Endothelial cell of umbilical vein (primary cell): ENCODE data around the gene CIB4. TPM values are rescaled to one million over a fixed set of nuclear protein-coding genes. Genes with fewer than 3 reads are reported as not detected.

Source experiments
- BruUV-seq: library from RNA; stranded (reverse); fragments of 400-500 nt; replicated peaks from 2 replicates; lab custom pipeline; 2021; lab: Mats Ljungman, UMichigan
- CTCF ChIA-PET: fragments of 300-600, 350-600 bp; sonication (Branson Sonifier 250); formaldehyde crosslinking; loops from one replicate; lab custom pipeline; 2021; ENCODE audit warnings: antibody characterized with exemption, inconsistent platforms; lab: Charles Lee
- POLR2A ChIA-PET: fragments of 300-600, 350-600 bp; sonication (Branson Sonifier 250); formaldehyde crosslinking; loops from one replicate; lab custom pipeline; 2021; ENCODE audit warnings: antibody characterized with exemption, inconsistent platforms; lab: Charles Lee
- DNase-seq: peaks from one replicate; pipeline ENCODE4 v3.0.0-alpha.2; 2011; ENCODE audit warnings: low read depth, low spot score
- FAIRE-seq: peaks from 2 replicates; lab custom pipeline; 2011; peaks lifted over from hg19 to GRCh38; lab: Jason Lieb, UNC
- H2AFZ ChIP-seq: 2 replicates; pipeline ENCODE4 v1.6.0; 2012; ENCODE audit warnings: low read depth, low read length, control low read depth, inconsistent platforms
- H3K27ac ChIP-seq: 2 replicates; pipeline ENCODE4 v1.5.1; 2011; ENCODE audit warnings: low read depth, mild to moderate bottlenecking, control low read depth, low read length, moderate library complexity; ENCODE audit not compliant: insufficient read depth
- H3K27me3 ChIP-seq, 2 experiments: 2 replicates each; pipeline versions ENCODE4 v1.6.0 to v1.6.1; 2011; ENCODE audit warnings: low read length in 2 of 2, mixed read lengths in 1 of 2; ENCODE audit not compliant: control insufficient read depth in 2 of 2, insufficient read depth in 2 of 2
- H3K36me3 ChIP-seq, 2 experiments: 2 replicates in 1 of 2; 3 replicates in 1 of 2; pipeline ENCODE4 v1.5.1; 2011; ENCODE audit warnings: low read length in 2 of 2, mild to moderate bottlenecking in 1 of 2, moderate library complexity in 1 of 2; ENCODE audit not compliant: control insufficient read depth in 2 of 2, insufficient read depth in 2 of 2; ENCODE audit errors: extremely low read depth in 1 of 2
- H3K4me1 ChIP-seq: 3 replicates; pipeline ENCODE4 v1.5.1; 2011; ENCODE audit warnings: mild to moderate bottlenecking, low read length; ENCODE audit not compliant: control insufficient read depth, insufficient read depth; ENCODE audit errors: extremely low read depth
- H3K4me2 ChIP-seq: 2 replicates; pipeline ENCODE4 v1.6.1; 2011; ENCODE audit warnings: low read length, control low read depth, mixed read lengths; ENCODE audit not compliant: insufficient read depth
- H3K4me3 ChIP-seq, 3 experiments: fragments of 200-600 bp in 1 of 3; sonication (generic), shearing (Covaris generic) in 1 of 3; replicated peaks in 1 of 3; 2 replicates each; pipeline ENCODE4 v1.5.1; 2011 to 2016; ENCODE audit warnings: control low read depth in 3 of 3, low read length in 3 of 3, mild to moderate bottlenecking in 2 of 3, inconsistent platforms in 1 of 3, low read depth in 1 of 3, moderate library complexity in 1 of 3; ENCODE audit not compliant: insufficient read depth in 1 of 3
- H3K79me2 ChIP-seq: 2 replicates; pipeline ENCODE4 v1.6.0; 2012; ENCODE audit warnings: low read length, inconsistent platforms; ENCODE audit not compliant: control insufficient read depth, insufficient read depth
- H3K9ac ChIP-seq: replicated peaks from 2 replicates; pipeline ENCODE3; 2011; ENCODE audit warnings: low read length, control low read depth; ENCODE audit not compliant: insufficient read depth; ENCODE audit errors: extremely low read depth
- H3K9me1 ChIP-seq: replicated peaks from 3 replicates; pipeline ENCODE4 v1.6.0; 2011; ENCODE audit warnings: mild to moderate bottlenecking, low read length; ENCODE audit not compliant: control insufficient read depth, insufficient read depth; ENCODE audit errors: extremely low read depth
- H3K9me3 ChIP-seq: replicated peaks from 2 replicates; pipeline ENCODE4 v1.5.1; 2012; ENCODE audit warnings: low read length, inconsistent platforms; ENCODE audit not compliant: control insufficient read depth, insufficient read depth
- H4K20me1 ChIP-seq: replicated peaks from 2 replicates; pipeline ENCODE3; 2011; ENCODE audit warnings: mild to moderate bottlenecking, low read length; ENCODE audit not compliant: control insufficient read depth, insufficient read depth; ENCODE audit errors: extremely low read depth
- EZH2 ChIP-seq: IDR thresholded peaks from 2 replicates; pipeline ENCODE4 v1.6.1; 2012; ENCODE audit warnings: borderline replicate concordance, low read depth, mild to moderate bottlenecking, moderate library complexity, low read length, inconsistent platforms; ENCODE audit not compliant: severe bottlenecking
- FOS ChIP-seq: IDR thresholded peaks from 2 replicates; pipeline ENCODE4 v1.6.1; 2011; ENCODE audit warnings: mild to moderate bottlenecking, low read length, moderate library complexity, borderline replicate concordance; ENCODE audit not compliant: insufficient read depth
- GATA2 ChIP-seq: IDR thresholded peaks from 2 replicates; pipeline ENCODE4 v1.7.0; 2011; ENCODE audit warnings: low read depth, mild to moderate bottlenecking, moderate library complexity, mixed read lengths, low read length; ENCODE audit not compliant: insufficient read length, insufficient read depth
- JUN ChIP-seq: IDR thresholded peaks from 2 replicates; pipeline ENCODE4 v1.6.1; 2011; ENCODE audit warnings: borderline replicate concordance, low read depth; ENCODE audit not compliant: insufficient read length, insufficient read depth
- MYC ChIP-seq: IDR thresholded peaks from one replicate; pipeline ENCODE4 v1.6.1; 2011; ENCODE audit warnings: mild to moderate bottlenecking, low read depth, low read length
- POLR2A ChIP-seq: IDR thresholded peaks from 2 replicates; pipeline ENCODE4 v1.6.1; 2012; ENCODE audit warnings: low read depth, mild to moderate bottlenecking, control low read depth, low read length
- POLR2AphosphoS5 ChIP-seq: IDR thresholded peaks from 2 replicates; pipeline ENCODE4 v1.6.1; 2012; ENCODE audit warnings: low read depth, mild to moderate bottlenecking, control low read depth, low read length, moderate library complexity; ENCODE audit not compliant: insufficient read depth
- dilution Hi-C: fragments of 300-500 bp; cut with MboI; formaldehyde crosslinking; loops from one replicate; pipeline ENCODE4 v1.15.0; 2019; ENCODE audit warnings: low sequenced_read_pairs; ENCODE audit not compliant: extremely low pct_ligation_motif_present
- intact Hi-C: fragments of 100-400 bp; cut with micrococcal nuclease; formaldehyde crosslinking; loops from one replicate; pipeline ENCODE4 v1.10.0; 2022
- polyA plus RNA-seq, 4 experiments: library from polyadenylated mRNA; depleted of rRNA in 3 of 4; stranded (reverse) in 3 of 4; unstranded in 1 of 4; fragments of >200 nt; gene quantifications; 2 replicates each; pipeline versions ENCODE4 v1.2.1 to v1.2.3, GENCODE V29; 2011 to 2012; ENCODE audit warnings: missing spikeins in 1 of 4
- total RNA-seq: library from RNA; stranded (reverse); gene quantifications from 2 replicates; pipeline ENCODE4 v1.2.3, GENCODE V29; 2021
- TF ChIP-seq, protein P1 (sequence below), 2 donors: IDR thresholded peaks; 1 replicate in 1 of 2; 2 replicates in 1 of 2; pipeline ENCODE4 v1.5.1; 2011; ENCODE audit warnings: low read length in 2 of 2, mild to moderate bottlenecking in 2 of 2, moderate library complexity in 2 of 2, control low read depth in 1 of 2, inconsistent platforms in 1 of 2, low read depth in 1 of 2; ENCODE audit not compliant: insufficient read depth in 1 of 2; ENCODE audit errors: extremely low read depth in 1 of 2
- TF ChIP-seq, protein P2 (sequence below): IDR thresholded peaks from 2 replicates; pipeline ENCODE4 v1.6.1; 2011; ENCODE audit not compliant: insufficient read depth, insufficient read length

Gene CIB4
- total and polyA plus RNA-seq, 2 donors (not counting 3 experiments of a cell fraction or from before 2014, with no cell fraction given): not detected

DNA sequence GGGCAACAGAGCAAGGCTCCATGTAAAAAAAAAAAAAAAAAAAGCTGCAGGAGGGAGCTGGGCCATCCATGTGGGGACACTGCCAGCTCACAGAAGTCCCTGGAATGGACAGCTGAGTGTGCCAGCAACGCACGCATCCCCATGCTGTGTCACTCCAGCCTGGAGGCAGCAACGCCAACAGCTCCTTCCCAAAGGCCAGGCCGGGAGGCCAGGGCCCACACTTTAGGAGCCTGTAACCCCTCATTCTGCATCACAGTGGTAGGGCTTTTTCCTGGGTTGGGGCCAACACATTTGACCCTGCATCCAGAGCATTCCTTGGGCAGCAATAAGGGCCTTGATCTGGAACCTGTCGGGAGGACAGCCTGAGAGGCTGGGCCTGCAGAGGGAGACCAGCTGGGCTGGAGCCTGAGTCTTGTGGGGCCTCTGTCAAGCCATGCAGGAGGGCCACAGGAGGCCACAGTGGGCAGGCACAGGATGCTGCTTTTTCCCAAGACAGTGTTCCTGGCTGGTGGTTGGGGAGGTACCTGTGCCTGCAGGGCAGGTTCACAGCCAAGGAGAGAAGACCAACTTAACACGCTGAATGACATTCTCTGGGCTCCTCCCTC lies 34.6 kb upstream of the CIB4 start:
- CTCF ChIA-PET: no interaction called here
- no peak for DNase-seq
- TF ChIP-seq MYC (no peak), JUN (no peak), POLR2A (no peak), EZH2 (no peak), POLR2AphosphoS5 (no peak), GATA2 (no peak), FOS (no peak)
- TF ChIP-seq, protein P1, sequence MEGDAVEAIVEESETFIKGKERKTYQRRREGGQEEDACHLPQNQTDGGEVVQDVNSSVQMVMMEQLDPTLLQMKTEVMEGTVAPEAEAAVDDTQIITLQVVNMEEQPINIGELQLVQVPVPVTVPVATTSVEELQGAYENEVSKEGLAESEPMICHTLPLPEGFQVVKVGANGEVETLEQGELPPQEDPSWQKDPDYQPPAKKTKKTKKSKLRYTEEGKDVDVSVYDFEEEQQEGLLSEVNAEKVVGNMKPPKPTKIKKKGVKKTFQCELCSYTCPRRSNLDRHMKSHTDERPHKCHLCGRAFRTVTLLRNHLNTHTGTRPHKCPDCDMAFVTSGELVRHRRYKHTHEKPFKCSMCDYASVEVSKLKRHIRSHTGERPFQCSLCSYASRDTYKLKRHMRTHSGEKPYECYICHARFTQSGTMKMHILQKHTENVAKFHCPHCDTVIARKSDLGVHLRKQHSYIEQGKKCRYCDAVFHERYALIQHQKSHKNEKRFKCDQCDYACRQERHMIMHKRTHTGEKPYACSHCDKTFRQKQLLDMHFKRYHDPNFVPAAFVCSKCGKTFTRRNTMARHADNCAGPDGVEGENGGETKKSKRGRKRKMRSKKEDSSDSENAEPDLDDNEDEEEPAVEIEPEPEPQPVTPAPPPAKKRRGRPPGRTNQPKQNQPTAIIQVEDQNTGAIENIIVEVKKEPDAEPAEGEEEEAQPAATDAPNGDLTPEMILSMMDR (IDR thresholded peaks at IDR 0.05; ENCODE audit: extremely low read depth in 1 of 2, insufficient read depth in 1 of 2, low read depth in 1 of 2, low read length in 2 of 2): no peak
- TF ChIP-seq, protein P2, sequence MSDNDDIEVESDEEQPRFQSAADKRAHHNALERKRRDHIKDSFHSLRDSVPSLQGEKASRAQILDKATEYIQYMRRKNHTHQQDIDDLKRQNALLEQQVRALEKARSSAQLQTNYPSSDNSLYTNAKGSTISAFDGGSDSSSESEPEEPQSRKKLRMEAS: no peak

More for the DNA sequence above, 34.6 kb upstream of the CIB4 start:
- Histone ChIP-seq H3K27ac (no peak overlapping the region), H2AFZ (no peak overlapping the region), H3K4me1 (no peaks in the 10 kb centered on the region), H3K4me3 (no peak overlapping the region), H3K4me2 (no peak overlapping the region), H3K9me3 (no peaks in the 10 kb centered on the region), H3K36me3 (no peaks in the 10 kb centered on the region), H3K27me3 (peaks cover 7 to 14% of the 10 kb centered on the region in 2 experiments), H4K20me1 (no peaks in the 10 kb centered on the region), H3K9ac (no peak overlapping the region), H3K9me1 (no peaks in the 10 kb centered on the region), H3K79me2 (no peaks in the 10 kb centered on the region)
- POLR2A ChIA-PET: no interaction called here
- dilution Hi-C loops: no loop called here
- intact Hi-C loops: no loop called here
- no TSS peak for BruUV-seq
- FAIRE-seq: no peak
